Ovary (tissue), 3 donors: ENCODE results near the gene C1orf174.

ENCODE experiments used
- CTCF ChIP-seq, 3 donors: fragments of 450-650 bp in 2 of 3; fragments of 200-600 bp in 1 of 3; IDR thresholded peaks; one replicate each; pipeline versions ENCODE4 v1.5.1 to v1.8.0; 2016 to 2022; ENCODE audit warnings: antibody characterized with exemption in 3 of 3, mild to moderate bottlenecking in 1 of 3
- POLR2A ChIP-seq: fragments of 450-650 bp; IDR thresholded peaks from one replicate; pipeline ENCODE4 v1.6.1; 2017; ENCODE audit warnings: antibody characterized with exemption, mild to moderate bottlenecking, moderate library complexity
- donor health status: DM: no; HTN: no; CAD: no.

GRCh38 chr1:3924825-3925220, 24.8 kb upstream of the C1orf174 start:
- TF ChIP-seq POLR2A (no peak), CTCF (IDR thresholded peaks at IDR 0.05) (no peak)
